ENCODE results near the gene GPT2.
"Not testable (repeated sequence)": the region's sequence is repeated elsewhere in the genome, so short reads cannot be mapped to it uniquely, and the experiment has no call there.

GPT2 gene

GRCh38 chr16:46866286-46866685 is 17.9 kb upstream of the GPT2 start:
- no peak for DNase-seq (ENCODE audit: low read depth)
- TF ChIP-seq, protein P1, sequence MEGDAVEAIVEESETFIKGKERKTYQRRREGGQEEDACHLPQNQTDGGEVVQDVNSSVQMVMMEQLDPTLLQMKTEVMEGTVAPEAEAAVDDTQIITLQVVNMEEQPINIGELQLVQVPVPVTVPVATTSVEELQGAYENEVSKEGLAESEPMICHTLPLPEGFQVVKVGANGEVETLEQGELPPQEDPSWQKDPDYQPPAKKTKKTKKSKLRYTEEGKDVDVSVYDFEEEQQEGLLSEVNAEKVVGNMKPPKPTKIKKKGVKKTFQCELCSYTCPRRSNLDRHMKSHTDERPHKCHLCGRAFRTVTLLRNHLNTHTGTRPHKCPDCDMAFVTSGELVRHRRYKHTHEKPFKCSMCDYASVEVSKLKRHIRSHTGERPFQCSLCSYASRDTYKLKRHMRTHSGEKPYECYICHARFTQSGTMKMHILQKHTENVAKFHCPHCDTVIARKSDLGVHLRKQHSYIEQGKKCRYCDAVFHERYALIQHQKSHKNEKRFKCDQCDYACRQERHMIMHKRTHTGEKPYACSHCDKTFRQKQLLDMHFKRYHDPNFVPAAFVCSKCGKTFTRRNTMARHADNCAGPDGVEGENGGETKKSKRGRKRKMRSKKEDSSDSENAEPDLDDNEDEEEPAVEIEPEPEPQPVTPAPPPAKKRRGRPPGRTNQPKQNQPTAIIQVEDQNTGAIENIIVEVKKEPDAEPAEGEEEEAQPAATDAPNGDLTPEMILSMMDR (IDR thresholded peaks at IDR 0.05; ENCODE audit: insufficient read depth, low read depth, low read length, missing control alignments), result no peak
- no peak overlapping the region for H3K4me3 ChIP-seq (ENCODE audit: low read depth, low read length)

DNA sequence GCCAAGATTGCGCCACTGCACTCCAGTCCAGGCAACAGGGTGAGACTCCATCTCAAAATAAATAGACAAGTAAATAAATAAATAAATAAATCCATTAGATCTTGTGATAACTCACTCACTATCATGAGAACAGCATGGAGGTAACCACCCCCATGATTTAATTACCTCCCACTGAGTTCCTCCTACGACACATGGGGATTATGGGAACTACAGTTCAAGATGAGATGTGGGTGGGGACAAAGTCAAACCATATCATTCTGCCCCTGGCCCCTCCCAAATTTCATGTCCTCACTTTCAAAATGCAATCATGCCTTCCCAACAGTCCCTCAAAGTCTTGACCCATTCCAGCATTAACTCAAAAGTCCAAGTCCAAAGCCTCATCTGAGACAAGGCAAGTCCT is 16.7 kb upstream of the GPT2 start:
- DNase-seq (ENCODE audit: low read depth), result not testable (repeated sequence)

GRCh38 chr16:46868891-46869290 is 15.3 kb upstream of the GPT2 start:
- not testable (repeated sequence) for H3K4me3 ChIP-seq (ENCODE audit: low read depth, low read length); DNase-seq (ENCODE audit: low read depth)

More for the DNA sequence above, 16.7 kb upstream of the GPT2 start:
- not testable (repeated sequence) for H3K4me3 ChIP-seq (ENCODE audit: low read depth, low read length)

GRCh38 chr16:46871597-46871996 is 12.6 kb upstream of the GPT2 start:
- no peak for DNase-seq (ENCODE audit: low read depth)
- TF ChIP-seq, protein P1 (IDR thresholded peaks at IDR 0.05; ENCODE audit: insufficient read depth, low read depth, low read length, missing control alignments), result no peak

DNA sequence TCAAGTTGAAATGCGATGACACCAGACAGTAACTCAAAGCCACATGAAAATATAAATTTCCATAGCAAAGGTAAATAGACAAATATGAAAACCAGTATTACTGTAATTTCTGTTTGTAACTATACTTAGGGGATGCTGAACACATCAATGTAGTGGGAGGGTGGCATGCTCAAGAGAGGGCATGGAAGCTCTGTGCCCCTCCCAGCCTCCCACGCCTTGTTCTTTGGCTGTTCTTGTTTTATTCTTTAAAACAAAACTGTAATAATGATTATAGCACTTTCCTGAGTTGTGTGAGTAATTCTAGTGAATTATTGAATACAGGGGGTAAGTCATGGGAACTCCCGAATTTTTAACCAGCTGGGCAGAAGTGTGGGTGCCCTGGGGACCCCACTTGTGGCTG is 11.0 kb upstream of the GPT2 start:
- DNase-seq (ENCODE audit: low read depth), result no peak
- TF ChIP-seq, protein P1 (IDR thresholded peaks at IDR 0.05; ENCODE audit: insufficient read depth, low read depth, low read length, missing control alignments), result no peak

More at GRCh38 chr16:46871597-46871996, 12.6 kb upstream of the GPT2 start:
- H3K4me3 ChIP-seq (ENCODE audit: low read depth, low read length), result no peak overlapping the region

GRCh38 chr16:46875243-46875642 is 8.9 kb upstream of the GPT2 start:
- H3K4me3 ChIP-seq (ENCODE audit: low read depth, low read length), result no peak overlapping the region
- TF ChIP-seq, protein P1 (IDR thresholded peaks at IDR 0.05; ENCODE audit: insufficient read depth, low read depth, low read length, missing control alignments), result no peak
- DNase-seq (ENCODE audit: low read depth), result no peak

More for the DNA sequence above, 11.0 kb upstream of the GPT2 start:
- no peak overlapping the region for H3K4me3 ChIP-seq (ENCODE audit: low read depth, low read length)

GRCh38 chr16:46882304-46882939 is 1.7 kb upstream of the GPT2 start:
- TF ChIP-seq, protein P1 (IDR thresholded peaks at IDR 0.05; ENCODE audit: insufficient read depth, low read depth, low read length, missing control alignments), result no peak
- DNase-seq (ENCODE audit: low read depth), result no peak
- no peak overlapping the region for H3K4me3 ChIP-seq (ENCODE audit: low read depth, low read length)

- H3K4me3 ChIP-seq (ENCODE audit: low read depth, low read length), result no peak overlapping the region
- TF ChIP-seq, protein P1 (IDR thresholded peaks at IDR 0.05; ENCODE audit: insufficient read depth, low read depth, low read length, missing control alignments), result no peak
- DNase-seq (ENCODE audit: low read depth), result no peak
Measured at GRCh38 chr16:46882940-46883307, 1.2 kb upstream of the GPT2 start.

All from GM12865 (cell line).